PC-3 (cell line): ENCODE measurements around the gene LIF. TPM values are rescaled to one million over a fixed set of nuclear protein-coding genes. Genes with fewer than 3 reads are reported as not detected.

Experiments used
- ATAC-seq: fragments of 200-7000 bp; cut with Tn5 transposase; 2 replicates; pipeline ENCODE4 v1.9.1; 2020; ENCODE audit warnings: mild to moderate bottlenecking, moderate library complexity
- BruUV-seq: library from RNA; stranded (reverse); fragments of 400-500 nt; replicated peaks from 2 replicates; lab custom pipeline; 2021; lab: Mats Ljungman, UMichigan
- CTCF ChIA-PET: fragments of 300-600 bp; sonication (Branson Sonifier 250); formaldehyde crosslinking; loops from one replicate; lab custom pipeline; 2022; ENCODE audit warnings: antibody characterized with exemption; lab: Charles Lee
- POLR2A ChIA-PET: fragments of 300-600 bp; sonication (Branson Sonifier 250); formaldehyde crosslinking; loops from one replicate; lab custom pipeline; 2022; ENCODE audit warnings: antibody characterized with exemption; ENCODE audit not compliant: unreplicated experiment; lab: Charles Lee
- DNase-seq: peaks from one replicate; pipeline ENCODE4 v3.0.0-alpha.2; 2015
- H2AFZ ChIP-seq: fragments of 300-600 bp; sonication (generic); 2 replicates; pipeline ENCODE4 v1.6.0; 2016; ENCODE audit warnings: antibody characterized with exemption, low read length
- H3F3A ChIP-seq: fragments of 300-600 bp; sonication (generic); one replicate; pipeline ENCODE4 v1.6.0; 2017; ENCODE audit warnings: antibody characterized with exemption, low read length, control low read depth, mild to moderate bottlenecking; ENCODE audit not compliant: unreplicated experiment
- H3K27ac ChIP-seq: fragments of 300-600 bp; sonication (generic); 2 replicates; pipeline ENCODE4 v1.5.1; 2016; ENCODE audit warnings: mild to moderate bottlenecking, low read length
- H3K27me3 ChIP-seq: fragments of 300-600 bp; sonication (generic); 2 replicates; pipeline ENCODE4 v1.6.1; 2016; ENCODE audit warnings: low read length, mixed read lengths
- H3K36me3 ChIP-seq: fragments of 300-600 bp; sonication (generic); 2 replicates; pipeline ENCODE4 v1.6.1; 2016; ENCODE audit warnings: low read depth, mixed run types, low read length, mixed read lengths
- H3K4me1 ChIP-seq: fragments of 300-600 bp; sonication (generic); 2 replicates; pipeline ENCODE4 v1.5.1; 2016; ENCODE audit warnings: low read length; ENCODE audit not compliant: insufficient read depth
- H3K4me2 ChIP-seq: fragments of 300-600 bp; sonication (generic); 2 replicates; pipeline ENCODE4 v1.6.0; 2016; ENCODE audit warnings: low read length
- H3K4me3 ChIP-seq: fragments of 300-600 bp; sonication (generic); 2 replicates; pipeline ENCODE4 v1.5.1; 2016; ENCODE audit warnings: mild to moderate bottlenecking, low read length, mixed read lengths
- H3K79me2 ChIP-seq: fragments of 300-600 bp; sonication (generic); 2 replicates; pipeline ENCODE4 v1.6.1; 2017; ENCODE audit warnings: low read length, mixed read lengths
- H3K9ac ChIP-seq: fragments of 300-600 bp; sonication (generic); 2 replicates; pipeline ENCODE4 v1.6.0; 2016; ENCODE audit warnings: mild to moderate bottlenecking, low read length
- H3K9me2 ChIP-seq: fragments of 300-600 bp; sonication (generic); replicated peaks from 2 replicates; pipeline ENCODE4 v1.6.1; 2016; ENCODE audit warnings: mixed run types, low read length, mixed read lengths
- H3K9me3 ChIP-seq: fragments of 300-600 bp; sonication (generic); 2 replicates; pipeline ENCODE4 v1.6.1; 2016; ENCODE audit warnings: low read length, mixed read lengths
- H4K20me1 ChIP-seq: fragments of 300-600 bp; sonication (generic); 2 replicates; pipeline ENCODE4 v1.6.1; 2016; ENCODE audit warnings: low read length, mixed read lengths
- EZH2 ChIP-seq: fragments of 300-600 bp; sonication (generic); IDR thresholded peaks from one replicate; pipeline ENCODE4 v1.6.1; 2017; ENCODE audit warnings: antibody characterized with exemption, mild to moderate bottlenecking, low read length; ENCODE audit not compliant: unreplicated experiment
- EZH2phosphoT487 ChIP-seq: fragments of 300-600 bp; sonication (generic); IDR thresholded peaks from 2 replicates; pipeline ENCODE4 v1.6.1; 2018; ENCODE audit warnings: mild to moderate bottlenecking, antibody characterized with exemption, low read length, borderline replicate concordance
- intact Hi-C: fragments of 100-400 bp; cut with micrococcal nuclease; formaldehyde crosslinking; loops from 2 replicates; pipeline ENCODE4 v1.9.0; 2023
- total RNA-seq: library from RNA; depleted of rRNA; stranded (reverse); fragments of >200 nt; gene quantifications from 2 replicates; pipeline ENCODE4 v1.2.3, GENCODE V29; 2014
- TF ChIP-seq, protein P1 (sequence below): fragments of 300-600 bp; sonication (generic); conservative IDR thresholded peaks from 2 replicates; pipeline ENCODE4 v1.5.1; 2017; ENCODE audit warnings: antibody characterized with exemption, low read depth, mild to moderate bottlenecking, low read length

Gene LIF
- total RNA-seq, 1 experiment from 2014 or later = 64.1 TPM

DNA sequence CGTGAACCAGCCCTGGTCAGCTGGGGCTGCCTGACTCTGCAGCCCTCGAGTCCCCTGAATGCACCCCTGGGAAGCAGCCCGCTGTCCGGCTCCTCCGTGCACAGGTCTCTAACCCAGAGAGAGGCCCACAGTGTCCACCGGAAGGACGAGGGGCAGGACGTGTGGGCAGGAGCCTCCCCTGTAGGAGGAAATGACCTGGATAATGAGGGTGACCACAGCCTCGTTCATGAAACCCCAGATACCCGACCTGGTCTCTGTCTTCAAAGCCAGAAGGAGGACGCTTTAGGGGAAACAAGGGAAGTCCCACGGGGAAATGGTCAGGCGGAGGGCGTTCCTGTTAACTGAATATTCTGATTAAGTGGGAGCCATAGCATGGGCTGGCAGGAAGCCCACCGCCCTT is 23.3 kb downstream of the LIF start:
- no peaks in the 10 kb centered on the region for H3K36me3 ChIP-seq
- H3K9ac ChIP-seq = peak overlapping the region; percentile 72
- no peaks in the 10 kb centered on the region for H3K9me2 ChIP-seq
- no peak overlapping the region for H2AFZ ChIP-seq
- H3F3A ChIP-seq = peaks cover 3% of the 10 kb centered on the region
- H3K79me2 ChIP-seq = no peaks in the 10 kb centered on the region
- intact Hi-C loops = no loop called here
- TF ChIP-seq EZH2phosphoT487 (no peak), EZH2 (no peak)
- TF ChIP-seq, protein P1, sequence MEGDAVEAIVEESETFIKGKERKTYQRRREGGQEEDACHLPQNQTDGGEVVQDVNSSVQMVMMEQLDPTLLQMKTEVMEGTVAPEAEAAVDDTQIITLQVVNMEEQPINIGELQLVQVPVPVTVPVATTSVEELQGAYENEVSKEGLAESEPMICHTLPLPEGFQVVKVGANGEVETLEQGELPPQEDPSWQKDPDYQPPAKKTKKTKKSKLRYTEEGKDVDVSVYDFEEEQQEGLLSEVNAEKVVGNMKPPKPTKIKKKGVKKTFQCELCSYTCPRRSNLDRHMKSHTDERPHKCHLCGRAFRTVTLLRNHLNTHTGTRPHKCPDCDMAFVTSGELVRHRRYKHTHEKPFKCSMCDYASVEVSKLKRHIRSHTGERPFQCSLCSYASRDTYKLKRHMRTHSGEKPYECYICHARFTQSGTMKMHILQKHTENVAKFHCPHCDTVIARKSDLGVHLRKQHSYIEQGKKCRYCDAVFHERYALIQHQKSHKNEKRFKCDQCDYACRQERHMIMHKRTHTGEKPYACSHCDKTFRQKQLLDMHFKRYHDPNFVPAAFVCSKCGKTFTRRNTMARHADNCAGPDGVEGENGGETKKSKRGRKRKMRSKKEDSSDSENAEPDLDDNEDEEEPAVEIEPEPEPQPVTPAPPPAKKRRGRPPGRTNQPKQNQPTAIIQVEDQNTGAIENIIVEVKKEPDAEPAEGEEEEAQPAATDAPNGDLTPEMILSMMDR = no peak
- DNase-seq (no peak), ATAC-seq (no peak)
- no peak overlapping the region for H3K4me2 ChIP-seq
- no peak overlapping the region for H3K4me3 ChIP-seq
- peak overlapping the region; percentile 92 for H3K27ac ChIP-seq
- CTCF ChIA-PET = no interaction called here
- BruUV-seq = no TSS peak
- no peaks in the 10 kb centered on the region for H3K27me3 ChIP-seq
- no peaks in the 10 kb centered on the region for H4K20me1 ChIP-seq
- POLR2A ChIA-PET = no interaction called here
- no peaks in the 10 kb centered on the region for H3K9me3 ChIP-seq
- peaks cover 39% of the 10 kb centered on the region for H3K4me1 ChIP-seq

DNA sequence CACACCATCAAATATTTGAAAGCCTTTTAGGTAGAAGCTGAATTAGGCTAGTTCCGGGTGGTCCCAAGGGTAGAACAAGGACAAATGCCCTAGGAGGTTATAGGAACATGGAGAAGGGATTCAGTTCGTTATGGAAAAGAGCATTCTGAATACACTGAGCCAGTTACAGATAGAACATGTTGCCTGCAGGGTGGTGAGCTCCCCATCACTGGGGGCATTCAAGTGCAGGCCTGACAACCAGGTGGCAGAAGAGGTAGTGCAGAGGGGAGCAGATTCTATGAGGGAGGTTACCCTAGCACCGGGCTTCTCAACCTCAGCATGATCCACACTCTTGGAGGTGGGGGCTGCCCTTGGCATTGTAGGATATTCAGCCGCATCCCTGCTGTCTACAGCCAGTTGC is 24.2 kb downstream of the LIF start:
- Histone ChIP-seq H3K9ac (no peak overlapping the region), H3K4me3 (no peak overlapping the region), H2AFZ (no peak overlapping the region), H3K27me3 (no peaks in the 10 kb centered on the region), H3K4me1 (peaks cover 29% of the 10 kb centered on the region), H3K79me2 (no peaks in the 10 kb centered on the region), H3K9me3 (no peaks in the 10 kb centered on the region), H4K20me1 (no peaks in the 10 kb centered on the region), H3F3A (peaks cover 3% of the 10 kb centered on the region), H3K36me3 (no peaks in the 10 kb centered on the region), H3K27ac (no peak overlapping the region), H3K9me2 (no peaks in the 10 kb centered on the region), H3K4me2 (no peak overlapping the region)
- ChIA-PET CTCF (no interaction called here), POLR2A (no interaction called here)
- no TSS peak for BruUV-seq
- DNase-seq (no peak), ATAC-seq (no peak)
- TF ChIP-seq EZH2 (no peak), EZH2phosphoT487 (no peak)
- TF ChIP-seq, protein P1 = no peak
- intact Hi-C loops = no loop called here

DNA sequence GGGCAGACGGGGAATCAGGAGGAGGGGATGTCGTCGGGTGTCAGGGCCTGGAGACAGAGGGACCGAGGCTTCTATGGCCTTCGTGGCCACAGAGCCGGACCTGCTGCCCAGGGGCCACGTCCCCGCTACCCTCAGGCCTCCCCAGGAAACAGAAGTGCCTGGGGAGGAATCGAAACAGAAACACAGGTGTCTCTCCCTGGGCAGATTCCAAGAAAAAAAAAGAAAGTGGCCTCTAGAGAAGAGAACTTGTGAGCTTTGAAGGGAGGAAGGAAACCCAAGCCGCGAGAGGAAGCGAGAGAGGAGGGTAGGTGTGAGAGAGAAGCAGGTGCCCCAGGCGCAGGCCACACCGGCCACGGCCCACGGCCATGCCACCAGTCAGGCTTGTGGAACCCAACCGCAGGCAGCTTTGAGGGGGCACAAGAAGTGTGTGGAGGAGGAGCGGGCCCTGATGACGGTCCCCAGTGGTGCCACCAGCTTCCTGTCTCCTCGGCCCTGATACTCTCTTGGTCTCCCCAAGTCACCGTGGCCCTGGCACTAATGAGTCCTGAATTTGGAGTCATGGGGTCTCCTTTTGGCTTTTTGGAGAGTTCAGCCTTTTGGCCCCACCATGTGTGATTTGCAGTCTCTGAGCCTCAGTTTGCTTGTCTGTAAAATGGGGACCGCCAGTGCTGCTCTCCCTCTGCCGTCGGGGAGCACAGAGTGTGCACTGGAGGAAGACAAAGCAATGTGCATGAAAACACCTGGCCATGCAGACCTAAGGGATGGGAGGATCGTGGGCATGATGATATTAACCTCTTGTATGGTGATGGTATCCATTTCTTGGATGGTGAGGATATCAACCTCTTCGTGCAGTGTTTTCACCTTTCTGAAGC is 25.2 kb downstream of the LIF start:
- no peak overlapping the region for H3K9ac ChIP-seq
- TF ChIP-seq EZH2 (no peak), EZH2phosphoT487 (no peak)
- TF ChIP-seq, protein P1 = no peak
- CTCF ChIA-PET = no interaction called here

More for the DNA sequence above, 25.2 kb downstream of the LIF start:
- Histone ChIP-seq H3K9me3 (no peaks in the 10 kb centered on the region), H3K27me3 (no peaks in the 10 kb centered on the region), H3F3A (peaks cover 3% of the 10 kb centered on the region), H3K4me3 (no peak overlapping the region), H4K20me1 (no peaks in the 10 kb centered on the region), H3K79me2 (no peaks in the 10 kb centered on the region), H3K9me2 (no peaks in the 10 kb centered on the region), H3K36me3 (no peaks in the 10 kb centered on the region), H3K4me1 (peaks cover 22% of the 10 kb centered on the region), H2AFZ (no peak overlapping the region), H3K4me2 (no peak overlapping the region), H3K27ac (no peak overlapping the region)
- POLR2A ChIA-PET = no interaction called here
- BruUV-seq = no TSS peak
- no peak for ATAC-seq
- intact Hi-C loops = no loop called here
- no peak for DNase-seq
